Testis (tissue), 3 donors: ENCODE measurements around the gene GPATCH3. TPM values are rescaled to one million over a fixed set of nuclear protein-coding genes. Genes with fewer than 3 reads are reported as not detected.

Experiments used
- DNase-seq: peaks from one replicate; pipeline ENCODE4 v3.0.0-alpha.2; 2019
- H3K27ac ChIP-seq, 2 donors: fragments of 200-600 bp; sonication (generic); one replicate each; pipeline ENCODE4 v1.5.1; 2019
- H3K27me3 ChIP-seq: fragments of 200-600 bp; sonication (generic); one replicate; pipeline ENCODE4 v1.5.1; 2019
- H3K36me3 ChIP-seq: fragments of 200-600 bp; sonication (generic); one replicate; pipeline ENCODE4 v1.5.1; 2017; ENCODE audit warnings: low read depth; ENCODE audit errors: missing control alignments
- H3K4me1 ChIP-seq: fragments of 200-600 bp; sonication (generic); one replicate; pipeline ENCODE4 v1.5.1; 2019
- H3K4me3 ChIP-seq, 2 donors: fragments of 200-600 bp; sonication (generic); one replicate each; pipeline ENCODE4 v1.5.1; 2017 to 2019
- H3K9me3 ChIP-seq: fragments of 200-600 bp; sonication (generic); one replicate; pipeline ENCODE4 v1.5.1; 2017
- POLR2A ChIP-seq: fragments of 450-650 bp; IDR thresholded peaks from one replicate; pipeline ENCODE4 v1.6.1; 2017; ENCODE audit warnings: antibody characterized with exemption, mild to moderate bottlenecking, moderate library complexity
- whole genome bisulfite sequencing, 2 donors: methylation state at CpG; one replicate each; pipeline ENCODE4 v1.1.5; 2018; 5-methylcytosine and 5-hydroxymethylcytosine counted together
- intact Hi-C: fragments of 100-400 bp; cut with DNase I; formaldehyde crosslinking; loops from one replicate; pipeline ENCODE4 v1.15.1; 2023; ENCODE audit warnings: low total_unique reads
- polyA plus RNA-seq: library from polyadenylated mRNA; stranded (reverse); fragments of 350-450 nt; fragmentation: Illumina TruSeq; extraction: RNeasy Lipid Tissue Mini Kit (QIAGEN cat#74804); gene quantifications from one replicate; pipeline ENCODE4 v1.2.3, GENCODE V29; 2014; ENCODE audit warnings: low read depth, low replicate concordance; ENCODE audit not compliant: insufficient read depth
- total RNA-seq, 2 donors: library from RNA; depleted of rRNA; stranded (reverse); fragments of >200 nt; gene quantifications; one replicate each; pipeline ENCODE4 v1.2.3, GENCODE V29; 2016
- TF ChIP-seq, protein P1 (sequence below), 3 experiments: fragments of 450-650 bp in 2 of 3; fragments of 200-600 bp in 1 of 3; sonication (generic) in 1 of 3; IDR thresholded peaks; one replicate each; pipeline ENCODE4 v1.5.1; 2016 to 2019; ENCODE audit warnings: antibody characterized with exemption in 3 of 3, mild to moderate bottlenecking in 2 of 3, moderate library complexity in 1 of 3

The GPATCH3 gene
- total and polyA plus RNA-seq, 3 donors from 2014 or later, result 16.5 to 18.9 (median 17.7) TPM

DNA sequence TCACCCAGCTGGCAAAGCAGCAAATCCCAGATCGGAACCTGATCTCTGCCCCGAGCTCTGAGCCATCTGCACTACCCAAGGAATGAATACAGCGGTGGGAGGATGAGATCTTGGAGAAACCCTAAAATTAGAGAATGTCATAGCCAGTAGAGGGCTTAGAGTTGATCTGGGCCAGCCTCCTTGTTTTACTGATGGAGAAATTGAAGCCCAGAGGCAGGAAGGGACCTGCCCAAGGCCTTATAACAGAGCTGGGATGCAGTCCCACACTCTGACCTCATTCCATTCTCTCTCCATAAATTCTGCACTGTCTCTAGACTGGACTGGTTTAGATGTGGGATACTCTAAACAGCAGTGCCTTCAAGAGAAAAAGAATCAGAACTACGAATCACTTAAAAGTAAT lies 42.1 kb downstream of the GPATCH3 start:
- intact Hi-C loops, result no loop called here
- Histone ChIP-seq H3K27ac (no peak overlapping the region), H3K36me3 (no peaks in the 10 kb centered on the region), H3K9me3 (no peaks in the 10 kb centered on the region), H3K4me3 (no peak overlapping the region), H3K27me3 (no peaks in the 10 kb centered on the region), H3K4me1 (no peaks in the 10 kb centered on the region)
- no peak for DNase-seq
- WGBS, 2 donors, result 54 to 55% methylated on average over 4 of the region's 4 CpGs
- TF ChIP-seq, protein P1, sequence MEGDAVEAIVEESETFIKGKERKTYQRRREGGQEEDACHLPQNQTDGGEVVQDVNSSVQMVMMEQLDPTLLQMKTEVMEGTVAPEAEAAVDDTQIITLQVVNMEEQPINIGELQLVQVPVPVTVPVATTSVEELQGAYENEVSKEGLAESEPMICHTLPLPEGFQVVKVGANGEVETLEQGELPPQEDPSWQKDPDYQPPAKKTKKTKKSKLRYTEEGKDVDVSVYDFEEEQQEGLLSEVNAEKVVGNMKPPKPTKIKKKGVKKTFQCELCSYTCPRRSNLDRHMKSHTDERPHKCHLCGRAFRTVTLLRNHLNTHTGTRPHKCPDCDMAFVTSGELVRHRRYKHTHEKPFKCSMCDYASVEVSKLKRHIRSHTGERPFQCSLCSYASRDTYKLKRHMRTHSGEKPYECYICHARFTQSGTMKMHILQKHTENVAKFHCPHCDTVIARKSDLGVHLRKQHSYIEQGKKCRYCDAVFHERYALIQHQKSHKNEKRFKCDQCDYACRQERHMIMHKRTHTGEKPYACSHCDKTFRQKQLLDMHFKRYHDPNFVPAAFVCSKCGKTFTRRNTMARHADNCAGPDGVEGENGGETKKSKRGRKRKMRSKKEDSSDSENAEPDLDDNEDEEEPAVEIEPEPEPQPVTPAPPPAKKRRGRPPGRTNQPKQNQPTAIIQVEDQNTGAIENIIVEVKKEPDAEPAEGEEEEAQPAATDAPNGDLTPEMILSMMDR (IDR thresholded peaks at IDR 0.05), result no peak
- no peak for TF ChIP-seq POLR2A

DNA sequence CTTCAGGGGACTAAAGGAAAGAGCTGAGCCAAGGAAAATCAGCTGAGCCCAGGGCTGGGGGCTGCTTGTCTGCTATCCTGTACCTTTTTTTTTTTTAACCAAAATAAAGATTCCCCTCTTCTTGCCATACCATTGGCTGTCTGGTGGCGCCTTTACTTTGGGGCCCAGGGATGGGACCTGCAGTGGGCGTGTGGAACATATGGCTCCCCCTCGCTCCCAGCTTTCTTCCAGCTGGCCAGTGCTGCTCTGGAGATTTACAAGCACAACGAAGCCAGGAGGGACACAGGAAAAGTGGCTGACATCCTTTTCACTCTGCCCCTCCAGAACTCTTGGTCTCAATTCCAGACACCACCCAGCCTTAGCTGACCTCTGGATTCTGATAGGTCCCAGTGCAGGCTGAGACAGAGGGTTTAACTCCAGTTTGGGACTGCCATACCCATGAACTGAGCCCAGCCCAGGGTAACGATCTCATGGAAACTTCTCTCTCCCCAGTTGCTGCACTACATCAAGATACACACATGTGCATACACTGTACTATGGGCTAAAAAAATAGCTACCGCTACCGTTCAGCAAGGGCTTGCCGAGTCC lies 42.7 kb downstream of the GPATCH3 start:
- Histone ChIP-seq H3K4me1 (no peaks in the 10 kb centered on the region), H3K9me3 (no peaks in the 10 kb centered on the region), H3K4me3 (no peak overlapping the region), H3K27ac (no peak overlapping the region), H3K36me3 (no peaks in the 10 kb centered on the region), H3K27me3 (no peaks in the 10 kb centered on the region)
- no peak for DNase-seq
- WGBS, 2 donors, result 77 to 78% methylated on average over 8 of the region's 8 CpGs
- intact Hi-C loops, result no loop called here
- TF ChIP-seq, protein P1 (IDR thresholded peaks at IDR 0.05), result no peak
- TF ChIP-seq POLR2A, result no peak

DNA sequence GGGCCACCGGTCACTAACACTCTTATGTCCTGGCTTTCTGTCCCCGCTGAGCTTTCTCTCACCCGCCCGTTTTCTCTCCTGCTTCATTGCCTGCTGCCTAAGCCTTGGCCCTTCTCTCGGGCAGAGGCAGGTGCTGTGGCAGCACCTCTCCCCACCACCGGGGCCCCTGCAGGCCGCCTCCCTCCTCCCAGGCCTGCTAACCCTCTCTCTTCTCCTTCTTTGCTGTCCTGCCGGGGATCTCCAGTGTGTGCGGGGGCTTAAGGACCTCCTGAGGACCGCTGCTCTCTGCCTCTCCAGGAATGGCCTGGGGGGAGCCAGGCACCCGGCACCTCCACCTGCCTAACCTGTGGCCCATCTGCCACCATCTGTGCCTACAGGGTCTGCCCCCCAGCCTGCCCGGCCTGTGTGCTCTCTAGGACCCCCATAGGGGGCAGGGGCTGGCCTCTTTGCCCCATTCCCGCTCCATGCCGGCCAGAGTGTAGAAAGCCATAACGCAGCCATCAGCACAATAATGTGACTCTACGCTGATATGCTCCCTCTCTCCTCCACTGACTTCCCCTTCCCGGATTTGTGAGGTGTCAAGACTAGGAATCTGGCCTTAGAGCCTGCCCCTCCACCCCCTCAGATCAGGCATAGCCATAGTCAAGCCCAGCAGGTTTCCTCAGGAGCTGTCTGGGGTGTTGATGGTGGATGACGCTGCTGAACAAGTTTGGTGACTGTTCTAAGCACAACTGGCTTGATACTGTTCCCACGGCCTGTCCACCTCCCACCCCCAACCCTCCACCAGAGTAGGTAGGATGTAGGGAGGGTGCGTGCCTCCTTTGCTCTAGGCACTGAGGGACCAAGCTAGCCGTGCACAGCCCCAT lies 43.4 kb downstream of the GPATCH3 start:
- 88 to 90% methylated on average over 17 to 21 of the region's 21 CpGs for WGBS, 2 donors
- no peak for TF ChIP-seq POLR2A
- TF ChIP-seq, protein P1 (IDR thresholded peaks at IDR 0.05), result no peak
- Histone ChIP-seq H3K4me3 (no peak overlapping the region), H3K27ac (no peak overlapping the region), H3K27me3 (no peaks in the 10 kb centered on the region), H3K4me1 (no peaks in the 10 kb centered on the region), H3K36me3 (no peaks in the 10 kb centered on the region), H3K9me3 (no peaks in the 10 kb centered on the region)
- intact Hi-C loops, result no loop called here
- no peak for DNase-seq

DNA sequence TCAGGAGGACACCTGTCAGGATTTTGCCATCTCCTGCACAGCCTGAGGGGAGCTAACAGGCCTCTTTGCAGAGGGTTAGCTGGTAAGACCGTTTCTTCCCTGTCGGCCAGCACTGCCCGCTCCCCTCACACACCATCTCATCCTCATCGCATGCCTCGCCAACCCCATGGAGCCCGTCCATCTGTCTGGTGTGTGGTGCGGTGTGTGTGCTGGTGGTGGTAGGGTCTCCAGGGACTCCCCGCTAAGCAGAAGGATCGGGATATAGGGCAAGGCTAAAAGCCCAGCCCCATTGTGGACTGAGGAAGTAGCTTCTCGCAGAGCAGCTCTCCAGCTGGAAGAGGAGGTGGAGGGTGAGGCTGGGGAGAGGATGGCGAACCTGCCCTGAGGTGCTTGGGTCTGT lies 44.1 kb downstream of the GPATCH3 start:
- TF ChIP-seq, protein P1 (IDR thresholded peaks at IDR 0.05), result no peak
- no peak for TF ChIP-seq POLR2A
- H3K9me3 ChIP-seq, result no peaks in the 10 kb centered on the region
- H3K27me3 ChIP-seq, result no peaks in the 10 kb centered on the region
- no peaks in the 10 kb centered on the region for H3K36me3 ChIP-seq
- 94 to 95% methylated on average over 7 to 11 of the region's 11 CpGs for WGBS, 2 donors
- no peak overlapping the region for H3K4me3 ChIP-seq
- intact Hi-C loops, result no loop called here
- no peak for DNase-seq
- no peaks in the 10 kb centered on the region for H3K4me1 ChIP-seq
- H3K27ac ChIP-seq, result no peak overlapping the region
